NCI-H2196 (cell line): ENCODE measurements around the gene FGF1.

Experiments used
- DNase-seq: peaks from one replicate; lab custom pipeline; 2025; ENCODE audit not compliant: unreplicated experiment; lab: John Stamatoyannopoulos, UW

FGF1 gene

DNA sequence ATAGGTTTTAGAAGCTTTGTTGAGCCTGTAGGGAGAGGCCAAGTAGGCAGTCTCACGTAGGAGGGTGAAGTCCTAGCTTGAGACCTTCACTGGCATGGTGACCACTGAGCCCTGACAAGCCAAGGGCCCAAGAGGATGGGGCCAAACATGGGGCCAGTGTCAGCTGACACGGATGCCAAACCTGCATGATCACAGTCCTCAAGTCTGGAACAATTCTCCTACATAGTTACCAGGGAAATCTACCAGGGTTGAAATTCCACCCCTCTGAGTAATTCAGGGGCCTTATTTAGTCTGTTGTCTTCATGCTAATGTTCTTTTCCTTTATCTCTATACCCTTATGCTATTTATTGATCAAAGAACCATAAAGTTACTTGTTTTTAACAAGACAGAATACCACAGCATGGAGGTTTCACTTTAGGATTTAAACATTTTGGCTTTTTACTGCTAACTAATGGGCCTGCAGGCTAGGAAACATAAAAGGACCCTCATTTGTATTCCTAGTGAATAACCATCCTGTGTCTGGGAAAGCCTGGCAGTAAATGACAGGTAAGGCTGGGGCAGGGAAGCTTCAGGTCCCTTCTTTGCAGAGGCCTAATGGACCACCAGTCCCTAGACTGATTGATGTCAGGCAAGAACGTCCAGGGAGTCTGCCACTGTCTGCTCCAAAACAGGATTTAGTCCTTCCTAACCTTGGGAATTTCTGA lies 140.8 kb downstream of the FGF1 start:
- no peak for DNase-seq

DNA sequence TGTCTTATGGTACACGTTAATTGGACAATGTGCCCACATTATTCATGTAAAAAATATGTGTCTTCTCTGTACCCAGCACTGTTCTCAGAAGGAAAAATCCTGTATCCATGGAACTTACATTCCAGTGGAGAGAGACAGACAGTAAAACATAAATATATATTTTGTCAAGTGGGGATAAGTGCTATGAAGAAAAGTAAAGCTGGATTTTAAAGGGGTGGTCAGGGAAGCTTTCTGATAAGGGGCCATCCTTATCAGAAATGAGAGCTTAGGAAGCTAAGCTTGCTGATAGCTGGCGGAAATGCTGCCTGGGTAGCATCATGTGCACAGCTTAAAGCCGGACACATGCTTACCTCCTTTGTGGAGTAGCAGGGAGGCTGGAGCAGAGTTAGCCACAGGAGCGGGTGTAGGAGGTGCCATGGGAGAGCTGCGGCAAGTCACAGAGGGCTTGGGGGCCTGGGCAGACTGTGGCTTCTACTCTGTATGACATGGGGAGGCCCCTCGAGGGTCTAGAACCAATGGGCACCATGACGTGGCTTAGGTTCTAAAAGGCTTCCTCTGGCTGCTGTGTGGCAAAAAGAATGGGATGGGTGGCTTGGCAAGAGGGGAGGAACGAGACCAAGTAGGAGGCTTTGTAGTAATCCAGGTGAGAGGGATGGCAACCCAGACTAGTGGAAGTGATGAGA lies 141.7 kb downstream of the FGF1 start:
- DNase-seq: no peak

DNA sequence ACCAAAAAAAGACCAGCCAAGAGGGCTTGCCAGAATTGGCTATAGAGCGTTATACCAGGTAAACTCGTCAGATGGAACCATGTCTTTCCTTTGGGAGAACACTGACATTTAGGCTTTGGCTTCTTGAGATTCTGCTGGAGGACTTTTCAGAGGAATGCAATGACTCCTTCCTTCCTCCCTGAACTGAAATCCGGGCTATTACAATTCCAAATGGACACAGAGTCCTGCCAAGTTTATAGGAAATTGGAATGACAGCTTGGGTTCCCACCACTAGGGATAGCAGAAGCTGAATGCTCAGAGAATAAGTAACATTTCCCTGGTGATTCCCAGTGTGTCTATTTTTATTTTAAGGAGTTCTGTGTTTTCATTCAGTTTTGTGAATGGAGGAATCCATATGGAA lies 143.0 kb downstream of the FGF1 start:
- DNase-seq: no peak
